GM12873 (cell line): Measurements from ENCODE around the gene KIF3A.

Experiments
- TF ChIP-seq, protein P1 (sequence below): IDR thresholded peaks from 2 replicates; pipeline ENCODE4 v1.5.1; 2012; ENCODE audit warnings: low read depth, mild to moderate bottlenecking, moderate library complexity, low read length, control low read depth; ENCODE audit not compliant: insufficient read depth; ENCODE audit errors: missing control alignments

The KIF3A gene

GRCh38 chr5:132774896-132775295 is 37.5 kb upstream of the KIF3A start:
- TF ChIP-seq, protein P1, sequence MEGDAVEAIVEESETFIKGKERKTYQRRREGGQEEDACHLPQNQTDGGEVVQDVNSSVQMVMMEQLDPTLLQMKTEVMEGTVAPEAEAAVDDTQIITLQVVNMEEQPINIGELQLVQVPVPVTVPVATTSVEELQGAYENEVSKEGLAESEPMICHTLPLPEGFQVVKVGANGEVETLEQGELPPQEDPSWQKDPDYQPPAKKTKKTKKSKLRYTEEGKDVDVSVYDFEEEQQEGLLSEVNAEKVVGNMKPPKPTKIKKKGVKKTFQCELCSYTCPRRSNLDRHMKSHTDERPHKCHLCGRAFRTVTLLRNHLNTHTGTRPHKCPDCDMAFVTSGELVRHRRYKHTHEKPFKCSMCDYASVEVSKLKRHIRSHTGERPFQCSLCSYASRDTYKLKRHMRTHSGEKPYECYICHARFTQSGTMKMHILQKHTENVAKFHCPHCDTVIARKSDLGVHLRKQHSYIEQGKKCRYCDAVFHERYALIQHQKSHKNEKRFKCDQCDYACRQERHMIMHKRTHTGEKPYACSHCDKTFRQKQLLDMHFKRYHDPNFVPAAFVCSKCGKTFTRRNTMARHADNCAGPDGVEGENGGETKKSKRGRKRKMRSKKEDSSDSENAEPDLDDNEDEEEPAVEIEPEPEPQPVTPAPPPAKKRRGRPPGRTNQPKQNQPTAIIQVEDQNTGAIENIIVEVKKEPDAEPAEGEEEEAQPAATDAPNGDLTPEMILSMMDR, result no peak

- TF ChIP-seq, protein P1, result no peak
Measured at GRCh38 chr5:132774406-132774805, 37.1 kb upstream of the KIF3A start.

DNA sequence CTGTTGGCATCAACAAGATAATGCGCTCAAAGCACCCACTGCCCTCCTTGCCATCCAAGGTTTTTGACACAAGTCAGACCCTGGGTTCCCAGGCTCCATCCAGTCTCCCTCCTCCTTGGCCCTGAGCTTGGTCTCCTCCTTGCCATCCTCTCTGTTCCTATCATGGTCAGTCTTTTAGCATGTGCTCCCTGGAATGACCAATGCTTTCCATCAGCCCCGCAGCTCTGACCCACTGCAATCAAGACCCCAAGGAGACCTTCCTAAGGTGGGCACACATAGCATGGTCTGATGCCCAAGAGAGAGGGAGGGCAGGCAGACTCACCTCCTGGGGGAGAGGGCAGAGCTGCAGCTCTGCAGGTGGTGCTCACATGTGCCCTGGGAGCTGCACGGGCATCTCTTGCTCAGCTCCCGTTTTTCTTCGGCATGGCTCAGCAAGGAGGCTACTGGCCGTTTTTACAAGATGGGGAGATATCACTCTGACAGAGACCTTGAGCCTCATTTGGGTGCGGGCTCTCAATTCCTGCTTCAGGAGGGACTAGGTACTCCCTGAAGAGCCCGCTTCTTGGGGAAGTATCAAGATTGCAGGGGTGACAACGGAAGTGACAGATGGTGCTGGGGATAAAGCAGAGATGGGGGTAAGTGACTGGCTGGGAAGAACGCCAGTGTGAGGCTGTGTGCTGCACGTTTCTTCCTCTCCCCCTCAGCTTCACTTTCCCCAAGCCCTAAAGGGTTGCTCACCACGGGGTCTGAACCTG is 36.4 kb upstream of the KIF3A start:
- TF ChIP-seq, protein P1, result no peak

DNA sequence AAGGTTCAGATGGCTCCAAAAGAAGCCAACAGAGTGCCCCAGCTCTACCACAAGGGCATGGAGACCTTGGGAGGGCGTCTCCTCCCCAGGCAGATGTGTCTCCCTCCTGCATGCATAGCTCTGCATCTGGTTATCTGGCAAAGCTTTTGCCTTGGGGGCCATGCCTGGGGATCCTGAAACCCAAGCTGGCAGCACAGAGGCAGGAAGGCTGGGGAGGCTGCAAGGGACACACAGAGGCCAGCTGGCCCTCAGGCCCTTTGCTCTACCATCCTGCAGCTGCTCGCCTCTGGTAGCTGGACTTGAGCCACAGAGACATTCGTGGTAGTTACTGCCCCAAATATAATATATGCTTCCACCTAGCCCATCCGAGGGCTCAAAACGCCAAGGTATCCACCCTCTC is 35.8 kb upstream of the KIF3A start:
- TF ChIP-seq, protein P1, result no peak

GRCh38 chr5:132772291-132773070 is 35.1 kb upstream of the KIF3A start:
- TF ChIP-seq, protein P1, result no peak

GRCh38 chr5:132771503-132771998 is 34.2 kb upstream of the KIF3A start:
- TF ChIP-seq, protein P1, result no peak

DNA sequence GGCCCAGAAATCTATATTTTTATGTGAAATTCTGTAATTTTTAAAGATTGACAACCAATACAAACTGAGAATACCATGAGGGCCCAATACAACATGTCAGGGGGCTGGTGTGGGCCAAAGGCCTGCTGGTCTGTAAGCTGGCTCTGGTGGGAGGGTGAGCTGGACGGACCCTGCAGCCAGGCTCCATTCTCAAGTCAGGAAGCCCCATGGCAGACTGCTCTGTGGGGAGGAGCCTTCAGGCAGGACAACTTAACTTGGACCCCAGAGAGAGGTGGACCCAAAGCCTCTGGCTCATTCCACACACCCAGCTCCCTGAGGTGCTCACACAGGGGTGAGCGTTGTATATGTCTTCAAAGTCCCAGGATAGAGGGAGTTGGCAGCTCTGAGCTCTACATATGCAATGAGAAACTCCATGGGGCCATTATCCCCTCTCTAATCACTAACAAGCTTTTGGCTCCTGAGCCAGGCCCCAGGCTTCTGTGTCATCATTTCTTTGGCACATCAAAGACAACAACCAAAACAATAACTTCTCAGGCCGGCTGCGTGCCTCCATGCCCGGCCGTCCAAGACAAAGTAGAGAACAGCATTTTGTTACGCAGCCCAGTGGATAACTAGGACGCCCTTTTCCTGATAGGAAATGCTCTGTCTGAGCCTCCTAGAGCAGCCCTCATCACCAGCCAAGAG is 33.3 kb upstream of the KIF3A start:
- TF ChIP-seq, protein P1, result no peak
